Measurements from ENCODE around the gene IL1RAPL1. TPM values are rescaled to one million over a fixed set of nuclear protein-coding genes. Genes with fewer than 3 reads are reported as not detected.

IL1RAPL1 gene
- total RNA-seq, 2 donors from 2014 or later = not detected

DNA sequence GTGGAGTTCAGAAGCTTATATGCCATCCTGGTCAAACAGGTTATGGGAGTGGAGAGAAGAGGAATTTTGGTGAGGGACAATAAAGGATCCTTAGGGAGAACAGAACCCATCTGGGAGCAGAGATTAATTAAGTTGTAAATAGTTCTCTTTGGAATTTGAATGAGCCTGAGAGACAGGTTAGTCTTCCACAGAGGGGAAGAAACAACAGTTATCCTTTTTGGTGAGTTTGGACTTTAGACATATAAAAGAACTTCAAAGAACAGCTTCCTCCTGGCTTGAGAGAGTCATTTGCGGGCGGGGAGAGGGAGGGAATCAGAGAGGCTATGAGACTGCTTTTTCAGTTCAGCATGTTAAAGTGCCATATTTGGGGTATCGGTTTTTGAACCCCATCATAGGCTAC is 834.8 kb downstream of the IL1RAPL1 start:
- Mint-ChIP-seq H3K4me3 (no peak overlapping the region), H3K27me3 (no peaks in the 10 kb centered on the region), H3K36me3 (ENCODE audit: low read depth) (no peaks in the 10 kb centered on the region), H3K27ac (no peak overlapping the region), H3K4me1 (no peaks in the 10 kb centered on the region)
- ATAC-seq (no peak), DNase-seq (no peak)
- no peaks in the 10 kb centered on the region for H3K9me3 ChIP-seq (ENCODE audit: control insufficient read depth, low read length, poor library complexity, severe bottlenecking)

DNA sequence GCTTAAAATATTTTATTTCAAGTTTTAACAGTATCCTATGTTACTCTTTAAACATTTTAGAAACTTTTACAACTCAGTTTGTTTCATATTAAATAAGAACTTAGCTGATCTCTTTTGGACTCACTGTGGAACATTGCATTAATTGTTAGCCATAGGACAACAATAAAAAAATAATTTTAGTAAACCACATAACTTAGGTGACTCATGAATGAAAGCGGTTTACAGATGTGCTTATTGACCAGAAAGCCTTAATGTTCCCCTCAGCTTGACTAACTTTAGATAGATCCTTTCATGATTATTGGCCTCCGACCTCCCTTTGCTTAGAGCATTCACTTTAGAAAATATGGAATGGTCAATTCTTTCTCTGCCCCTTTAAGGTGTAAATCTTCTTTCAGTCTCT is 844.6 kb downstream of the IL1RAPL1 start:
- no peak for DNase-seq
- Mint-ChIP-seq H3K4me1 (no peaks in the 10 kb centered on the region), H3K4me3 (no peak overlapping the region), H3K27me3 (no peaks in the 10 kb centered on the region), H3K36me3 (ENCODE audit: low read depth) (no peaks in the 10 kb centered on the region), H3K27ac (no peak overlapping the region)
- no peaks in the 10 kb centered on the region for H3K9me3 ChIP-seq (ENCODE audit: control insufficient read depth, low read length, poor library complexity, severe bottlenecking)
- ATAC-seq = no peak

- H3K9me3 ChIP-seq (ENCODE audit: control insufficient read depth, low read length, poor library complexity, severe bottlenecking) = no peaks in the 10 kb centered on the region
- no peaks in the 10 kb centered on the region for H3K27me3 Mint-ChIP-seq
- no peaks in the 10 kb centered on the region for H3K4me1 Mint-ChIP-seq
- H3K36me3 Mint-ChIP-seq (ENCODE audit: low read depth) = no peaks in the 10 kb centered on the region
- no peak overlapping the region for H3K27ac Mint-ChIP-seq
- no peak for ATAC-seq
- DNase-seq = no peak
- H3K4me3 Mint-ChIP-seq = no peak overlapping the region
These were observed 845.3 kb downstream of the IL1RAPL1 start for GRCh38 chrX:29432534-29432933.

GRCh38 chrX:29434939-29435338 is 847.7 kb downstream of the IL1RAPL1 start:
- H3K9me3 ChIP-seq (ENCODE audit: control insufficient read depth, low read length, poor library complexity, severe bottlenecking) = no peaks in the 10 kb centered on the region
- DNase-seq = no peak
- no peaks in the 10 kb centered on the region for H3K36me3 Mint-ChIP-seq (ENCODE audit: low read depth)
- H3K4me3 Mint-ChIP-seq = no peak overlapping the region
- no peaks in the 10 kb centered on the region for H3K4me1 Mint-ChIP-seq
- ATAC-seq = no peak
- no peak overlapping the region for H3K27ac Mint-ChIP-seq
- H3K27me3 Mint-ChIP-seq = no peaks in the 10 kb centered on the region

GRCh38 chrX:29435396-29435795 is 848.1 kb downstream of the IL1RAPL1 start:
- no peaks in the 10 kb centered on the region for H3K9me3 ChIP-seq (ENCODE audit: control insufficient read depth, low read length, poor library complexity, severe bottlenecking)
- DNase-seq = no peak
- no peak overlapping the region for H3K27ac Mint-ChIP-seq
- H3K27me3 Mint-ChIP-seq = no peaks in the 10 kb centered on the region
- no peaks in the 10 kb centered on the region for H3K36me3 Mint-ChIP-seq (ENCODE audit: low read depth)
- H3K4me3 Mint-ChIP-seq = no peak overlapping the region
- H3K4me1 Mint-ChIP-seq = no peaks in the 10 kb centered on the region
- no peak for ATAC-seq

DNA sequence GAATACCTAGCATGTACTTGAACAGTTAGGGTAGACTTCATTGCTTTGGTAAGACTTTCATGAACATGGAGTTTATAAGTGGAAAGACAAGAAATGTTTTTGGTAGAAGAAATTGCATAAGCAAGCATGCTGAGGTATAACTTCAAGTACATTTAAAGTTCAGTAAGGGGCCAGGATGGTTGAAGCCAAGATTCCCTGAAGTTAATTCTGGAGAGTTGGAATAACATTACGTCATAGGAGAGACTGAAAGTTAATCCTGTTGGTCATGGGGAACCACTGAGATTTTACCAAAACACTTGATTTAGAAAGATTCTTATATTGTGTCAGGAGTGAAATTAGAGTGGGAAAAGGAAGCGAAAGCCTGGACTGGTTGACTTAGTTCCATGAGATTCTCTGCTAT is 860.6 kb downstream of the IL1RAPL1 start:
- Mint-ChIP-seq H3K27me3 (no peaks in the 10 kb centered on the region), H3K36me3 (ENCODE audit: low read depth) (no peaks in the 10 kb centered on the region), H3K27ac (no peak overlapping the region), H3K4me1 (no peaks in the 10 kb centered on the region), H3K4me3 (no peak overlapping the region)
- no peaks in the 10 kb centered on the region for H3K9me3 ChIP-seq (ENCODE audit: control insufficient read depth, low read length, poor library complexity, severe bottlenecking)
- DNase-seq = no peak
- ATAC-seq = no peak

- Mint-ChIP-seq H3K27ac (no peak overlapping the region), H3K27me3 (no peaks in the 10 kb centered on the region), H3K36me3 (ENCODE audit: low read depth) (no peaks in the 10 kb centered on the region), H3K4me1 (no peaks in the 10 kb centered on the region), H3K4me3 (no peak overlapping the region)
- H3K9me3 ChIP-seq (ENCODE audit: control insufficient read depth, low read length, poor library complexity, severe bottlenecking) = no peaks in the 10 kb centered on the region
- ATAC-seq = no peak
- DNase-seq = no peak
These were observed 866.1 kb downstream of the IL1RAPL1 start for GRCh38 chrX:29453333-29453732.

- no peak for DNase-seq
- Mint-ChIP-seq H3K4me1 (no peaks in the 10 kb centered on the region), H3K36me3 (ENCODE audit: low read depth) (no peaks in the 10 kb centered on the region), H3K27ac (no peak overlapping the region), H3K27me3 (no peaks in the 10 kb centered on the region), H3K4me3 (no peak overlapping the region)
- ATAC-seq = no peak
- H3K9me3 ChIP-seq (ENCODE audit: control insufficient read depth, low read length, poor library complexity, severe bottlenecking) = no peaks in the 10 kb centered on the region
These were observed 868.5 kb downstream of the IL1RAPL1 start for GRCh38 chrX:29455702-29456101.

- ATAC-seq = no peak
- no peaks in the 10 kb centered on the region for H3K36me3 Mint-ChIP-seq (ENCODE audit: low read depth)
- DNase-seq = no peak
- H3K27ac Mint-ChIP-seq = no peak overlapping the region
- H3K27me3 Mint-ChIP-seq = no peaks in the 10 kb centered on the region
- H3K9me3 ChIP-seq (ENCODE audit: control insufficient read depth, low read length, poor library complexity, severe bottlenecking) = no peaks in the 10 kb centered on the region
- no peaks in the 10 kb centered on the region for H3K4me1 Mint-ChIP-seq
- H3K4me3 Mint-ChIP-seq = no peak overlapping the region
These were observed 873.8 kb downstream of the IL1RAPL1 start for GRCh38 chrX:29461039-29461438.

DNA sequence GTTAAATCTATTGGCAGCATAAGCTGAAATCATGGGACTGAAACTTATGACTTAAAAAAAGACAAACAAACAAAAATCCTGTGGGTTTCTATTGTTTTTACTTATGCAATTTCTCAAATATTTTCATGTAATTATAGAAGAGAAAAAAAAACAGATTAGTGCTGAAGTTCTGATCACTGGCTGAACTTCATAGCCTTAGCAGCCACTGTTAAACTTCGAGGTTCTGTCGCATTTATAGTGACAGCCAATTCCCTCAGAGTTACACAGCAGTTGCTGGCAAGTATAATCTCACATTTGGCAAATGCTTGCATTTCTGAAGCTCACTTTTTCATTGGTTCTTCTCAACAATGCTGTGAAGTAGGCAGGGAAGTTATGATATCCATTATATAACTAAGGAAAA is 879.2 kb downstream of the IL1RAPL1 start:
- Mint-ChIP-seq H3K36me3 (ENCODE audit: low read depth) (no peaks in the 10 kb centered on the region), H3K4me3 (no peak overlapping the region), H3K27ac (no peak overlapping the region), H3K4me1 (no peaks in the 10 kb centered on the region), H3K27me3 (no peaks in the 10 kb centered on the region)
- DNase-seq = no peak
- no peak for ATAC-seq
- H3K9me3 ChIP-seq (ENCODE audit: control insufficient read depth, low read length, poor library complexity, severe bottlenecking) = peaks cover under 1% of the 10 kb centered on the region

GRCh38 chrX:29468911-29469494 is 881.8 kb downstream of the IL1RAPL1 start:
- no peaks in the 10 kb centered on the region for H3K27me3 Mint-ChIP-seq
- ATAC-seq = no peak
- peaks cover 2% of the 10 kb centered on the region for H3K9me3 ChIP-seq (ENCODE audit: control insufficient read depth, low read length, poor library complexity, severe bottlenecking)
- no peaks in the 10 kb centered on the region for H3K4me1 Mint-ChIP-seq
- no peak overlapping the region for H3K4me3 Mint-ChIP-seq
- no peak overlapping the region for H3K27ac Mint-ChIP-seq
- DNase-seq = no peak
- no peaks in the 10 kb centered on the region for H3K36me3 Mint-ChIP-seq (ENCODE audit: low read depth)

GRCh38 chrX:29470030-29470429 is 882.8 kb downstream of the IL1RAPL1 start:
- no peak overlapping the region for H3K4me3 Mint-ChIP-seq
- H3K4me1 Mint-ChIP-seq = no peaks in the 10 kb centered on the region
- ATAC-seq (no peak), DNase-seq (no peak)
- H3K36me3 Mint-ChIP-seq (ENCODE audit: low read depth) = no peaks in the 10 kb centered on the region
- H3K27me3 Mint-ChIP-seq = no peaks in the 10 kb centered on the region
- H3K27ac Mint-ChIP-seq = no peak overlapping the region
- peaks cover 2% of the 10 kb centered on the region for H3K9me3 ChIP-seq (ENCODE audit: control insufficient read depth, low read length, poor library complexity, severe bottlenecking)

GRCh38 chrX:29471829-29472228 is 884.6 kb downstream of the IL1RAPL1 start:
- ATAC-seq = no peak
- Mint-ChIP-seq H3K4me3 (no peak overlapping the region), H3K27ac (no peak overlapping the region), H3K36me3 (ENCODE audit: low read depth) (no peaks in the 10 kb centered on the region), H3K4me1 (no peaks in the 10 kb centered on the region), H3K27me3 (no peaks in the 10 kb centered on the region)
- DNase-seq = no peak
- peaks cover 2% of the 10 kb centered on the region for H3K9me3 ChIP-seq (ENCODE audit: control insufficient read depth, low read length, poor library complexity, severe bottlenecking)

- no peaks in the 10 kb centered on the region for H3K36me3 Mint-ChIP-seq (ENCODE audit: low read depth)
- ATAC-seq = no peak
These were observed 890.6 kb downstream of the IL1RAPL1 start for GRCh38 chrX:29477878-29478277.

More at GRCh38 chrX:29477878-29478277, 890.6 kb downstream of the IL1RAPL1 start:
- H3K27me3 Mint-ChIP-seq = no peaks in the 10 kb centered on the region
- H3K4me1 Mint-ChIP-seq = no peaks in the 10 kb centered on the region
- no peak overlapping the region for H3K4me3 Mint-ChIP-seq
- H3K9me3 ChIP-seq (ENCODE audit: control insufficient read depth, low read length, poor library complexity, severe bottlenecking) = no peaks in the 10 kb centered on the region
- no peak overlapping the region for H3K27ac Mint-ChIP-seq
- DNase-seq = no peak

Measured in T-helper 17 cell (primary cell).